HepG2 (cell line): ENCODE data around the gene ETFB. TPM values are rescaled to one million over a fixed set of nuclear protein-coding genes. Genes with fewer than 3 reads are reported as not detected.

ENCODE experiments used
- ARID4A ChIP-seq: sonication (generic); formaldehyde crosslinking; IDR thresholded peaks from 2 replicates; pipeline ENCODE4 v1.5.0; 2020; ENCODE audit warnings: mild to moderate bottlenecking, missing genetic modification reagents, borderline replicate concordance
- FOSL2 ChIP-seq: sonication (generic); formaldehyde crosslinking; IDR thresholded peaks from 2 replicates; pipeline ENCODE4 v1.4.0; 2020; ENCODE audit warnings: missing genetic modification reagents
- GATA4 ChIP-seq: sonication (generic); IDR thresholded peaks from 2 replicates; pipeline ENCODE4 v1.6.1; 2016; ENCODE audit warnings: antibody characterized with exemption, low read depth, borderline replicate concordance
- HNRNPUL1 ChIP-seq: fragments of 200-400 bp; formaldehyde crosslinking; IDR thresholded peaks from 2 replicates; pipeline ENCODE4 v1.6.1; 2017; ENCODE audit warnings: low read depth, mild to moderate bottlenecking, low read length, moderate library complexity
- IRF9 ChIP-seq: sonication (generic); formaldehyde crosslinking; IDR thresholded peaks from 2 replicates; pipeline ENCODE4 v1.8.0; 2022; ENCODE audit warnings: missing genetic modification reagents, mild to moderate bottlenecking, borderline replicate concordance
- ISX ChIP-seq: sonication (generic); formaldehyde crosslinking; conservative IDR thresholded peaks from 2 replicates; pipeline ENCODE4 v1.5.0; 2020; ENCODE audit warnings: missing genetic modification reagents
- KDM3A ChIP-seq: IDR thresholded peaks from 2 replicates; pipeline ENCODE4 v1.6.1; 2018; ENCODE audit warnings: low read depth, missing compliant biosample characterization
- KLF13 ChIP-seq: sonication (generic); formaldehyde crosslinking; IDR thresholded peaks from 2 replicates; pipeline ENCODE4 v1.4.0; 2020; ENCODE audit warnings: mild to moderate bottlenecking, missing genetic modification reagents
- NFIC ChIP-seq: IDR thresholded peaks from 2 replicates; pipeline ENCODE4 v1.6.1; 2012; ENCODE audit warnings: mild to moderate bottlenecking, low read length, inconsistent platforms
- NR2F1 ChIP-seq, 2 experiments: fragments of 450-650 bp in 1 of 2; formaldehyde crosslinking in 1 of 2; IDR thresholded peaks; 2 replicates each; pipeline versions ENCODE4 v1.5.0 to v1.6.1; 2016 to 2020; ENCODE audit warnings: mild to moderate bottlenecking in 1 of 2, missing compliant biosample characterization in 1 of 2, missing genetic modification reagents in 1 of 2, moderate library complexity in 1 of 2
- NR2F2 ChIP-seq: IDR thresholded peaks from 2 replicates; pipeline ENCODE4 v1.6.1; 2012; ENCODE audit warnings: low read depth, inconsistent platforms, borderline replicate concordance
- TCF12 ChIP-seq, 2 experiments: fragments of 450-650 bp in 1 of 2; sonication (generic) in 1 of 2; formaldehyde crosslinking in 1 of 2; IDR thresholded peaks; 2 replicates each; pipeline versions ENCODE4 v1.6.1 to v1.8.0; 2017 to 2022; ENCODE audit warnings: antibody characterized with exemption in 1 of 2, mild to moderate bottlenecking in 1 of 2, missing genetic modification reagents in 1 of 2, moderate library complexity in 1 of 2
- TFDP1 ChIP-seq: IDR thresholded peaks from 2 replicates; pipeline ENCODE4 v1.6.1; 2016; ENCODE audit warnings: missing compliant biosample characterization, missing genetic modification reagents, borderline replicate concordance
- TGIF2 ChIP-seq: IDR thresholded peaks from 2 replicates; pipeline ENCODE4 v1.6.1; 2016; ENCODE audit warnings: control low read depth, missing compliant biosample characterization
- XBP1 ChIP-seq: sonication (generic); formaldehyde crosslinking; IDR thresholded peaks from 2 replicates; pipeline ENCODE4 v1.5.0; 2020; ENCODE audit warnings: missing genetic modification reagents
- ZBTB14 ChIP-seq: sonication (generic); formaldehyde crosslinking; IDR thresholded peaks from 2 replicates; pipeline ENCODE4 v1.4.0; 2020; ENCODE audit warnings: missing genetic modification reagents
- ZFP82 ChIP-seq: sonication (generic); formaldehyde crosslinking; IDR thresholded peaks from 2 replicates; pipeline ENCODE4 v1.5.1; 2020; ENCODE audit warnings: mild to moderate bottlenecking, missing genetic modification reagents, borderline replicate concordance
- ZNF225 ChIP-seq: sonication (generic); formaldehyde crosslinking; IDR thresholded peaks from 2 replicates; pipeline ENCODE4 v1.4.0; 2020; ENCODE audit warnings: mild to moderate bottlenecking, missing genetic modification reagents
- ZNF430 ChIP-seq: sonication (generic); formaldehyde crosslinking; IDR thresholded peaks from 2 replicates; pipeline ENCODE4 v1.9.0; 2021; ENCODE audit warnings: mild to moderate bottlenecking, missing genetic modification reagents
- ZUFSP ChIP-seq: sonication (generic); formaldehyde crosslinking; IDR thresholded peaks from 2 replicates; pipeline ENCODE4 v1.9.0; 2021; ENCODE audit warnings: missing genetic modification reagents, mild to moderate bottlenecking, borderline replicate concordance
- polyA plus RNA-seq, 8 experiments: library from polyadenylated mRNA; depleted of rRNA in 3 of 8; stranded (reverse) in 7 of 8; unstranded in 1 of 8; fragments of >200 nt; fragmentation: Illumina TruSeq in 4 of 8; extraction: Trizol in 4 of 8; gene quantifications; 2 replicates each; pipeline versions ENCODE4 v1.2.1 to v1.2.3, GENCODE V29; 2011 to 2016; ENCODE audit warnings: low read depth in 4 of 8, missing spikeins in 1 of 8, mixed read lengths in 1 of 8; ENCODE audit not compliant: insufficient read depth in 1 of 8
- total RNA-seq, 5 experiments: library from RNA; depleted of rRNA; stranded (reverse); fragments of >200 nt; fragmentation: Illumina TruSeq; extraction: Trizol; gene quantifications; 2 replicates each; pipeline ENCODE4 v1.2.3, GENCODE V29; 2016; ENCODE audit warnings: low read depth in 1 of 5

The ETFB gene
- total and polyA plus RNA-seq, 2 of the 13 experiments (the other 11 are each of a cell fraction or from before 2014, with no cell fraction given) = 678 to 1,314 TPM

GRCh38 chr19:51365965-51366388, at the start of gene ETFB (continued):
- TF ChIP-seq IRF9 (CRISPR knock-in tag) (0 out of 2 replicates have a peak, but pooled peaks have one; percentile 19), ISX (no peak), ZNF430 (peak; percentile 25; the same call in 1 of the 2 replicates), ARID4A (CRISPR knock-in tag) (0 out of 2 replicates have a peak, but pooled peaks have one; percentile 26), KLF13 (CRISPR knock-in tag) (no peak), FOSL2 (CRISPR knock-in tag) (no peak), ZNF225 (CRISPR knock-in tag) (peak; percentile 66; the same call in 1 of the 2 replicates), TFDP1 (CRISPR knock-in tag) (no peak), NFIC (peak; percentile 15; the same call in 1 of the 2 replicates), NR2F2 (peak; percentile 70; the same call in 1 of the 2 replicates), GATA4 (peak; percentile 25; the same call in 1 of the 2 replicates), ZBTB14 (CRISPR knock-in tag) (peak; percentile 59; the same call in 1 of the 2 replicates), ZUFSP (CRISPR knock-in tag) (no peak), TCF12 (IDR thresholded peaks at IDR 0.05) (no peak), TCF12 (CRISPR knock-in tag; IDR thresholded peaks at IDR 0.05) (no peak), TGIF2 (CRISPR knock-in tag) (0 out of 2 replicates have a peak, but pooled peaks have one; percentile 23), ZFP82 (CRISPR knock-in tag) (peak; percentile 15; the same call in 1 of the 2 replicates), NR2F1 (CRISPR knock-in tag; IDR thresholded peaks at IDR 0.05) (peak in 1 of 2 experiments; percentile 41; a peak in 1 of 4 replicates), XBP1 (0 out of 2 replicates have a peak, but pooled peaks have one; percentile 8), HNRNPUL1 (no peak), KDM3A (no peak)
